ENCODE results near the gene LRRC15.
A peak's percentile ranks its signal among the peaks of the same experiment; 100 is the strongest.

Gene LRRC15

DNA sequence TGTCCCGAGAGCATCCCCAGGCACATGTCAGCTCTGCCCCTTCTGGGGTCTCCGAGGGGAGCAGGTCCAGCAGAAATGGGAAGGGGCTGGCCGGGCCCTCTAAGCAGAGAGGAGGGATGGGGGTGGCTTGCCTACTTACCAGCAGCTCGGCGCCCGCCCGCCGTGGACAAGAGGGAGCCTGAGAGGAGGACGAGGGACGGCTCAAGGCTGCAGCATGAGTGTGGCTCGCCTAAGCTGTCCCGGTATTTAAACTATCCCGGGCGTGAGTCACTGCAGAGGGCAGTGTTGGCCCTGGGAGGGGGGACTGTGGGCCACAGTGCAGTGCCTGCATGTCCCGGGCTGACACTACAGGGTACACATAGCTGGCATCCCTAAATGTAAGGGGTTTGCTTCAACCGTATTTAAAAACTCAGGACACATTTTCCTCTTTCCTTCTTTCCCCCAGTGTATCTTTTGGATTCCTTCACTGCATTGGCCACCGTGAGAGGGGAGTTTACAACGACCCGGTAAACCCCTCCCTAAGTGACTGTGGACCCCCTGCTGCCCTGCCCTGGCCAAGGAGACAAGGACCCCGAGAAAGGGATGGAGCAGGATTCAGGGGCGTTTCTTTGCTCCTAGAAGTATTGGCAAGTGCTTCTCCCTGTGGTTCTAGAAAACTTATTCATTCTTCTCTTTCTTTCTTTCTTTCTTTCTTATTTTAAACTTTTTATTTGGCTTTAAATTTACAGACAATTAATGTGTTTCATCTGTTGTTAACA, at the start of gene LRRC15:
Gene LRRC15 (minus strand): TSS at position 222 of the 758 bp plus-strand sequence. CDS start 8,700 bp downstream, outside the sequence.
- no peak for DNase-seq (ENCODE audit: low read depth)

DNA sequence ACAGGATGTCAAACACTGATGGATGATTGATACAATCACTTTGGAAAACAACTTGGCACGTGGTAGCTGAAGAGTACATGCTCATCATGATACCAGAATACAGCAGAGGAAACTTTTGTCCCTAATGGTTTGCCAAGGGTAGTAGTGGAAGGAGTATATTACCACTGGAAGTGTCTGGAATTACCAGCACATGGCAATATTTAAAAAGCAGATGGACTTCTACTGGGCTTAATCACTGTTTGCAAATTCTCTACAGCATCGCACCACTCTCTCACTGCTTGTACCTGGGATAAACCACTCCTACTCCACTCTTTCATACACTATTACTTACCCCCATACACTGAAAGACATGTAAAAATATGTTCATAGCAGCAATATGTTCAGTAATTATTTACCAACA, 49.1 kb upstream of the LRRC15 start:
- no peak for DNase-seq (ENCODE audit: low read depth)

DNA sequence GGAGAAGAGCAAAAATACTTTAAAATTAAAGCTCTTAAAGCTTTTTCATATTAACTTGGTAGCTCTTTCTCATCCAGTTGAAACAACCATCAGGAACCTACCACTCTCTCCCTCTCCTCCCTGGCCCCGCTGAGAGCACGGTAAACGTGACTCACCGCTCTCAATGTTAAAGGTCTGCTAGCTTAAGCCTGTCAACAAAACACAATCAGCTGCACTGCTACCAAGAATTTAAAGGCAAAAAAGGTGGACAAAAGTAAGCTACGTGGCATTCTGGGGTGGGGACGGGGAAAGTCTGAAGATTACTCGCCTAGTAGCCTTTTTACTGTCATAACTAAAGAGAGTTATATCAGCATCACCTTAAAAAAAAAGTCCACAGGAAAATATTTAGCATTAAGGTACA, 37.9 kb upstream of the LRRC15 start:
- DNase-seq (ENCODE audit: low read depth): no peak

DNA sequence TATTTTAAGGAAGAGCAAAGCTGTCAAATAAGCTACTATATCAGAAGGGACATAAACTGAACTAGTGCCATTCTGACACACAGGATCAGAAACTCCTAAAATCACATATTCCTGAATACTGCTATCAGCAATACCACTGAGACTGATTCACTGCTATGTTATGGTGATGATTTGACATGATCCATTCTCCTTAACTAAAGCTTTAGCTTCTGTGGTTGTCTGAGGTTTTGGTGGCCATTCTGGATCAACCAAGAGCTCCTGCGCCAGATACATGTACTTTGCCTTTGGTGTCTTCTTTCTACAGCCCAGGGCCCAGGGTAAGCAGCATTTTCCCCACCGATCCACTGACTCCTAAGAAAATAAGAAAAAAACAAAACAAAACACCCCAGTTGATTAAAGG, 36.2 kb upstream of the LRRC15 start:
- no peak for DNase-seq (ENCODE audit: low read depth)

DNA sequence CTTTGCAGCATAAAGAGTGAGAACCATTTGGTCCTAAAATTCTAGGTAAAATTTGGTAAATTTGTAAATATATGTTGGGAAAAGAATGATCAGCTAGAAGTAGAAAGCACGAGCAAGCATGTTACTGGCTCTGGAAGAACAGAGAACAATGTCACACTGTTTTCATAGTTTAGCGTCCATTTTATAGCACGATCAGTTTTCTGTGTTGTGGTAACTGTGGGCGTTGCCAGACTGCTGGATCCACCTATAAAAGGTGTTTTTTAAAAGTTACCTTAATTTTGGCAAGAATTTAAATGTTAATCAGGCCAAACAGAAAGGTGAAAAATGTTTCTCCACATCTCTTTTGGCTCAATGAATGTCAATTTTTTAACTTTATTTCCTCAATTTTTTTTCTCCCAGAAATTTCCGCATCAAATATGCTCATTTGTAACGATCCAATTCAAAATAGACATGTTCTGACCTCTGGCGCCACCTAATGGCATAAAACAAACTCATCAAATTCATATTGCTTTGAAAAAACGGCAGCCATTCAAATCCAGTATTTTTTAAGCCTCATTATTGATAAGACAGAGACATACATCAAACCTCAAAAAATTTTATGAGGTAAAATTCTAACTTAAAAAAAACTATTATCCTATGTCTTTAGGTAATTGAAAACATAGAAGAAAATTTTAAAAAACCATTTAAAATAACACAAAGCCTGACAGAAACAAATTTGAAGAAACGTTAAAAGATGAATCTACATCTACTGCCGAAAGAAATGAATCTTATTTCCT, 35.0 kb upstream of the LRRC15 start:
- no peak for DNase-seq (ENCODE audit: low read depth)

DNA sequence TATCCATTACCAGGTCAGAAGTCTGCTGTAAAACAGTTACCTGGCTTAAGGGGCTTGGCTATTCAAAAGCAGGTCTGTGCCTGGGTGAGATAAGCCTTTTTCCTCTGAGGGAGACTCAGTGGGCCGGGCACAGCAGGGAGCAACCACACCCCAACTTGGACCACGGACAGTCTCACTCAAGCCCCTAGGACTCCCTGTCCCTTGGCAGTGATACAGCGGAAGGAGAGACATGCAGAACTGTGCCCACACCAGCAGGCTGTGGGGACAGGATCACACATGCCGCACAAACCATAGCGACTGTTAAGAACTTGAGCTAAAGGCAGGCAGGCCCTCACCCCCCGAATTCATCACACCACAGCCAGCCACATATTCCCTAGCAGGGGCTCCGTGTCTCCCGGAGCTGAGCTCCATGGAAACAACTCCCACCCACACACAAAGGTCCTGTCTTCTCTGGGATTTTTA, 32.4 kb upstream of the LRRC15 start:
- DNase-seq (ENCODE audit: low read depth): no peak

DNA sequence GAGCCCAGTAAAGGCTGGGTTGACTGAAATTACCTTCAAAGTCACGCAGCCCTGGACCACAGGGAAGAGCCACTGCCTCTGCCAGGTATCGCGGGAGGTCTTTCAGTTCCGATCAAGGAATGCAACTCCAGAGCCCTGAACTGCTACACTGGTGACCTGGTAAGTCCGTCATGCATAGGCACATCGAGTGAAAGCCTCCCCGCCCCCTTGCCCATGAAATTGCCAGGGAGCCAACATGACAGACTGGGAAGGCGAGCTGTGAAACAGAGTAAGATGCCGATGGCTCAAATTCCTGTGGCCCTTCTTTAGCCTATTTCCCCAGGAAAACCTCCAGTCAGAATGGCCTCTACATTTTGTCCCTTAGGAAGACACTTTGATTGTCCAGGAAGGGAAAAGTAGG, 31.8 kb upstream of the LRRC15 start:
- DNase-seq (ENCODE audit: low read depth): no peak

DNA sequence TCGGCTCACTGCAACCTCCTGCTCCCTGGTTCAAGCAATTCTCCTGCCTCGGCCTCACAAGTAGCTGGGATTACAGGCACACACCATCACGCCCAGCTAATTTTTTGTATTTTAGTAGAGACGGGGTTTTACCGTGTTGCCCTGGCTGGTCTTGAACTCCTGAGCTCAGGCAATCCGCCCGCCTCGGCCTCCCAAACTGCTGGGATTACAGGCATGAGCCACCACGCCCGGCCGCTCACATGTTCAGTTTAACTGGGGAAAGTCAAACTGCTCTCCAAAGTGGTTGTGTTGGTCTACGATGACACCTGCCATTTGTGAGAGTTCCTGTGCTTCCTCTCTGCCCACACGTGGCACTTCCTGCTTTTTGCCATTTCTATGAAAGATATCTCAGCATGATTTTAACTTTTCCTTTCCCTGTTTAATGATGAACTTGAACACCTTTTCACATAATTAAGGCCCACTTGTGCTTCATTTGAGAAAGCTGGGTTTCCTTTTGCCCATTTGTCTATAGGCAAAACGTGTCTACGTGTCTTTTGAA, 30.4 kb upstream of the LRRC15 start:
- DNase-seq (ENCODE audit: low read depth): no peak

DNA sequence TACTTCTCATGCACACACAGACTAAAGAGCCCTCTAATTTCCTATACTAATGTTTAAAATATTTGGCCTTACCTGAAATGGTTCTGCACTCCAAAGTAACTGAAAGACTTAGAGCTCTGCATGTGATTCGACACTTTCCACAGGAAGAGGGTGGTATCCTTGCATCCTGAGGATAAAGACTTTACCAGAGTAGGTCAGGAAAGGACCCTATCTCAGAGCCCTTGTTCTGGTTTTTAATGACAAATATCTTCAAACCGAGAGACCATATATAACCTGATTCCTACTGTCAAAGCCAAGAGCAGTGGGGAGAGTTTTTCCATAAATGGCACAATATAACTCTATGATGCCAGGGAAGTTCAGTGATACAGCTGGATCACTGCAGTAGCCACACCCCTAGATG, 29.6 kb upstream of the LRRC15 start, which contains the start of gene GP5:
Gene GP5 (minus strand): TSS at position 101 of the 400 bp plus-strand sequence. CDS start 984 bp downstream, outside the sequence.
- DNase-seq (ENCODE audit: low read depth): no peak

DNA sequence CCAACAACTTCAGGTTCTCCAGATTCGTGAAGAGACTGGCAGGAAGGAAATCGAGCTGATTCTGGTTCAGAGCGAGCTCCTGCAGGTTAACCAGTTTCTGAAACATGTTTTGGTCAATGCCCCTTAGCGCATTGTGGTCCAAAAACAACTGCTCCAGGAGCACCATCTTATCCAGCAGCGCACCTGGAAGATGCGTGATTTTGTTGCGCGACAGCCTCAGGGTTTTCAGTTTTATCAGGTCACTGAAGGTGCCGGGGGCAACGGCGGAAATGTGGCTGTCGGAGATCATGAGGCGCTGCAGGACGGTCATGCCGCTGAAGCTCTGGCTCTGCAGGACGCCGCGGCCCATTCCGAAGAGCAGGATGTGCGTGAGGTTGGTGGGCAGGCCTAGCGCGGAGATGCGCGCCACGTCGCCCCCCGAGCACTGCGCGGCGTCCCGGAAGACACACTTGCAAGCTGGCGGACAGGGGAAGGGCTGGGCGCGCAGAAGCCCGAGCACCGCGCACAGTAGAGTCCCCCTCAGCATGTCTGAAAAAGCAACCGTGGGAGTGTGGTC, 28.3 kb upstream of the LRRC15 start:
- DNase-seq (ENCODE audit: low read depth): no peak

DNA sequence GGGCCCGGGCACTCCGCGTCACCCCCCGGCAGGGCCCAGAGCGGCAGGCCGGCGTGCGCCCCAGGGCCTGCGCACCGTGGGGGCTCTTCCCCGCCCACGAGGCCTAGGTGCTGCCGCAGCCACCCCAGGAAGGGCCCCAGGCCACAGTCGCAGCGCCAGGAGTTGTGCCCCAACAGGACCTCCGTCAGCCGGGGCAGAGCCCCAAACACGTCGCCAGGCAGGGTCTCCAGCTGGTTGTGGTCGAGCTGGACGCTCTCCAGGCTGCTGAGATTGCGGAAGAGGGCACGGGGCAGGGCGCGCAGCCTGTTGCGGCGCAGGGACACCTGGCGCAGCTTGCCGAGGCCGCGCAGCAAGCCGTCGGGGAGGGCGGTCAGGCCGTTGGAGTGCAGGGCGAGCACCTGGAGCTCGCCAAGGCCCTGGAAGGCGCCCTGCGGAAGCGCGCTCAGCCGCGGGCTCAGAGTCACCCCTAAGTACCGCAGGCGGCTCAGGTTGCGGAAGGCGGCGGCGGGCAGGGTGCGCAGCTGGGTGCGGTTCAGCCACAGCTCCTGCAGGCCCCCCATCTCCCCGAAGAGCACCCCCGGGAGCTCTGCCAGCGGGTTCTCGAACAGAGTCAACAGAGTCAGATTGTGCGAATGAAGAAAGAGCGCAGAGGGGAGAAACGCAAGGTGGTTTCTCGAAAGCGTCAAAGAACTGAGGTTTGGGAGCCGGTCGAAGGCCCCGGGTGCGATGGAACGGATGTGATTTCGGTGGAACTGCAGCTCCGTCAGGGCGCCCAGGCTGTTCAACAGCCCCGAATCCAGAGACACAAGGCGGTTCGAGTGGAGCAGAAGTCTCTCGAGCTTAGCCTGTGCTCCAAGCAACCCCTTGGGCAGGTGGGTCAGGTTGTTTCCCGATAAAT, 27.6 kb upstream of the LRRC15 start:
- no peak for DNase-seq (ENCODE audit: low read depth)

DNA sequence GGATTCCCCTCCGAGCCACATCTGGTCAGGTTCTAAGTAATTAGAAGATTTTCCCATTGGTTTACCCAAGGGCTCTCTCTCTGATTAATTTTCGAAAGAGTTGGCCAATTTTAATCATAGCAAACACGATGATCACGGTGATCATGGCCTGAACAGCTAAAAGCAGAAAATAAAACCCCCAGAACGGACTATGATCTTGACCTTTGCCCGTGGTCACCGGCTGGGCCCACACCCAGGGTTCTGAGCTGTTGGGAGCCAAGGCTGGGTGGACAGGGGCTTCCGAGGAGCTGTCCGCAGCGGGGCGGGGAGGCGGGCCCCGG, 27.0 kb upstream of the LRRC15 start:
- no peak for DNase-seq (ENCODE audit: low read depth)

DNA sequence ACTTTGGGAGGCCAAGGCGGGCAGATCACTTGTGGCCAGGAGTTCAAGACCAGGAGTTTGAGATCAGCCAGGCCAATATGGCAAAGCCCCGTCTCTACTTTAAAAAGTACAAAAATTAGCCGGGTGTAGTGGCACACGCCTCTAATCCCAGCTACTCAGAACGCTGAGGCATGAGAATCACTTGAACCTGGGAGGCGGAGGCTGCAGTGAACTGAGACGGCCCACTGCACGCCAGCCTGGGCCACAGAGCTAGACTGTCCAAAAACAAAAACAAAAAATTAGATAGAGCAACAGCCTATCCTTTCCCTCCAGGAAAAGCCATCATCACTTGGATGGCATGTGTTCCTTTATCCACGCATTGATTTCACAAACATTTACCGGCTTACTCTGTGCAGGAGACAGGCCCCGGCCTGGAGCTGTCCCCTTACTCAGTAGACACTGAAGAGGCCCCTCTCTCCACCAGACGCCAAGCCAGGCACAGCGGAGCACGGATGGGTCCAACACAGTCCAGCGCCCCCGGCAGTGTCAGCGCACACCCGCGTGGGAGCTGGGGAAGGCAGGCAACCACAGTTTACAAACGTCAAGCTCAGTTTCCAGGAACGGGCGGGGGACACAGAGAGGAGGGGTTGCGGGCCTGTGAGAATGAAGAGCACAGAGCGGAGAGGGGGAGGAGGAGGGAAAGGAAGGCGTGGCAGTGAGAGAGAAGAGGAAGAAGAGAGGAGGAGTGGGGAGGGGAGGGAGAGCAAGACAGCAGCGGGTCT, 26.4 kb upstream of the LRRC15 start:
- peak; percentile 25 for DNase-seq (ENCODE audit: low read depth)

DNA sequence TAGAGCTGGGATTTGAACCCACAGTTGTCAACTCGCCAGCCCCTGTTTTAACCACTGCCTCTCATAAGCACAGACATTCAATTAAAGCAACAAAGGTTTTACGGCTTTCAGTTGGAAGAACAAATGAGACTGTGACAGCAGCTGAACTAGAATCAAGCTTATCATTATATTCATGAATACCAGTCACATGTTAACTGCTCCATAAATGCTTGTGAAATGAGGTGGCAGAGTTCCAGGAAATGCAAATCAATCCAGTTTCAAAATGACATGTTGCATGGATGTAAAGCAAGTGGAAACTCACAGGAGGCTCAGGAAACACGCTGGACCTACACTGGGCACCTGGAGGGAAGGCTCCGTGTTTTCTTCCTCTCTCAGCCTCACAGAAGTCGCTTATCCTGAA, 25.7 kb upstream of the LRRC15 start:
- no peak for DNase-seq (ENCODE audit: low read depth)

DNA sequence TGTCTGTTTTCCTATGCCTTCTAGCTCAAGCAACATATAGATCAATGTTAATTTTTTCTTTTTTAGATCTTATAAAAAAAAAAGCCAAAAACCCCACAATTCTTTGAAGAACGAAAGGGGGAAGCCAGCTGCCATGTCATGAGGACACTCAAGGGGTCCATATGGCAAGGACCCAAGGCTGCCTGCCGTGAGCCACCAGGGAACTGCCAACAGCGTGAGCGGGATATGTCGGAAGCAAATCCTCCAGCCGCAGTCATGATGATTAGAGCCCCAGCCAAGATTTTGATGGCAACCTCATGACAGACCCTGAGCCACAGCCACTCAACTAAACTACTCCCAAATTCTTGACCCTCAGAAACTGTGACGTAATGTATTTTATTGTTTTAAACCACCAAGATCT, 23.0 kb upstream of the LRRC15 start:
- DNase-seq (ENCODE audit: low read depth): no peak

DNA sequence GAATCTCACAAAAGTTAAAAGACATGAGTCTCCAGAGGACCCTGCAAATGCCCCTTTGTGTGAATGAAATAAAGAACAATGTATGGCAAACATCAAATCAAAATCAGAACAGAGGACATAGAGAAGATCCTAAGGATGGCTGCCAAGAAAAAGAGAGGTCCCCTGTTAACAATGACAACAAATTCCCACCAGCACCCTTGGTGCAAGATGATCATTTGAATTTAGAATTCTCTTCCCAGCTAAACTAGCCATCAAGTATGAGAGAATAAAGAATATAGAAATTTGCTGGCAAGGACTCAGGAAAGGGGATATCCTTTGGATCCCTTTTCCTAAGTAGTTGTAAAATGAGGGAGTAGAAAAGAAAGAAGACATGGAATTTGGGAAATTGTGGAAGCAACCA, 21.3 kb upstream of the LRRC15 start:
- DNase-seq (ENCODE audit: low read depth): no peak

DNA sequence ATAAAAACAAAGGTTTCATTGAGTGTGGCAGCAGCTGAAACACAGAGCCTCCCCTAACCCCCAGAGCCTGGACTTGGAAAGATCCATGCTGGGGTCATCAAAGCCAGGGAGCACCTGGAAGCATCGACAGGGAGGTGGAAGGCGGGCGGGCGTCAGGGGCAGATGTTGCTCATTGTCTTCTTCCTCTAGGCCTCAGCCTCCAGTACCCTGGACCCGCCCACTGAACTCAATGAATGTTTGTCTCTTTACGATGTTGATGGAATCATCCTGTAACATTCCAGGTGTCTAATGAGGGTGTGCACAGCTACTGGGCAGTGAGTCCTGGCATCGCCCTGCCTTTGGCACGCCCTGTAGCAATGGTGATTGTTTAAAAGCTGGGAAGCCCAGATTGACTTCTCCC, 19.7 kb upstream of the LRRC15 start:
- no peak for DNase-seq (ENCODE audit: low read depth)

DNA sequence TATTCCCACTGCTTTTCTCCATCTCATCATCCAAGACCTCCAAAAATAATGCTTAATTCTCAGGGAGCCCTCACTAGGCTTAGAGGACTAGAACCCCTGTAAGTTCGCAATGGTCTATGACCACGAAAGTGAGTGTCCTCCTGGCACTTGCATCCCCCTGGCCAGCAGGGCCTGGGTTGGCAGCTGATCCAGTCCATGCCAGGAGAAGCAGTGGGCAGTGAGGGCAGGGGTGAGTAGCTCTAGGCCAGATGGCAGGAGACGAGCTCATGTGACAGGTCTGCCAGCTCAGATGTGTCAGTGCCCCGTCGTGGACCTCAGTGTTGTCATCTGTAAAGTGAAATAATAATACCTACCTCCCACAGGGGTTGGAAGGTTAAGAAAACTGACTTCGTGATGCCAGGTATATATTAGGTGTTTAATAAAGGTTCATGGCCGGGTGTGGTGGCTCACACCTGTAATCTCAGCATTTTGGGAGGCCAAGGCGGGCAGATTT, 18.4 kb upstream of the LRRC15 start:
- no peak for DNase-seq (ENCODE audit: low read depth)

DNA sequence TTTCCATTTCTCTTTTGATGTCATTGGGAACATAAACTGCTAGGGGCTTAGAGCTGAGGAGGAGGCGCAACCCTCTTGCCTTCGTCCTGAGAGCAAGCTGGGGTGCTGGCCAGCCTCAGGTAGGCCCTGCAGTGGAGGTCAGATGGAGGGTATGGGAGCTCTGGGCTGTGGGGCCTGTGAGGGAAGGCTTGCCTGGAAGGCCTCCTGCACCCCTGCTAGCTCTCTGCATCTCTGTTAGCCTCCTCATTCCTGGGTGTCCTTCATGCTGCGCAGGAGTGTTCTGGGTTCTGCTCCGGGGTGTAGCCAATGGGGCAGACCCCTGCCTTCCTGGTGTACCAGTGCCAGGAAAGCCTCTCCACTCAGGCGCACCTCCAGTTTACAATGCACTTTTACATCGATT, 17.7 kb upstream of the LRRC15 start:
- no peak for DNase-seq (ENCODE audit: low read depth)

DNA sequence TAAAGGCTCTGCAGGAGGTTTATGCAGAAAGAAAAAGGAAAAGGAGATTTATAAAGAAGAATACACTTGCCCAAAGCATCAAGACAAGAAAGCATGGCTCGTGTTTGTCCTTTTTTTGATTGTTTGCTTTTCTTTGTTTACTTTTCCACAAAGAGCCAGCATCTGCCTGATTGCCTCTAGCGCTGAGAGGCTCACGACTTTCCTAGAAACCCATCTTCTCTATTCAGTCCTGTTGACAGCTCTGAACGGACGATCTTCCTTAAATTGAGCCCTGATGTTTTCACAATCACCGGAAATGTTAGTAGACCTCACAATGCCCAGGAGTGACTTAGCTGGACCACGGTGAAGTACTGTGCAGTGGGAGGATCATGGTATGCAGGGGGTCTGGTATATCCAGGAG, 17.1 kb upstream of the LRRC15 start:
- DNase-seq (ENCODE audit: low read depth): no peak

DNA sequence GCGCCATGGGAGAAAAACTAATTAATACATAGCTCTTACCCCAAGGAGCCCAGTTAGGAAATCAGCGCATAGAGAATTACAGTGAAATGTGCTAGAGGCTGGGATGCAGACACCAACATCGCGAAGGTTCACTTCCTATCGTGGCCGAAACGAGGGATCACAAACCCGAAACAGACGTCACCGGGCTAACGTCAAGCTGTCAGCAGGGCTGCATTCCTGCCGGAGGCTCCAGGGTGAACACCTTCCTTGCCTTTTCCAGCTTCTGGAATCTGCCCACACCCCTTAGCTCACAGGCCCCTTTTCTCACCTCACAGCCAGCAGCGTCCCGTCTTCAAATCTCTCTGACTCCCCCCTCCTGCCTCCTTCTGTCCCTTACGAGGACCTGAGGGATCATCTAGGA, 16.5 kb upstream of the LRRC15 start:
- no peak for DNase-seq (ENCODE audit: low read depth)
